ENCODE results near the gene LAMA3.

LAMA3 gene

DNA sequence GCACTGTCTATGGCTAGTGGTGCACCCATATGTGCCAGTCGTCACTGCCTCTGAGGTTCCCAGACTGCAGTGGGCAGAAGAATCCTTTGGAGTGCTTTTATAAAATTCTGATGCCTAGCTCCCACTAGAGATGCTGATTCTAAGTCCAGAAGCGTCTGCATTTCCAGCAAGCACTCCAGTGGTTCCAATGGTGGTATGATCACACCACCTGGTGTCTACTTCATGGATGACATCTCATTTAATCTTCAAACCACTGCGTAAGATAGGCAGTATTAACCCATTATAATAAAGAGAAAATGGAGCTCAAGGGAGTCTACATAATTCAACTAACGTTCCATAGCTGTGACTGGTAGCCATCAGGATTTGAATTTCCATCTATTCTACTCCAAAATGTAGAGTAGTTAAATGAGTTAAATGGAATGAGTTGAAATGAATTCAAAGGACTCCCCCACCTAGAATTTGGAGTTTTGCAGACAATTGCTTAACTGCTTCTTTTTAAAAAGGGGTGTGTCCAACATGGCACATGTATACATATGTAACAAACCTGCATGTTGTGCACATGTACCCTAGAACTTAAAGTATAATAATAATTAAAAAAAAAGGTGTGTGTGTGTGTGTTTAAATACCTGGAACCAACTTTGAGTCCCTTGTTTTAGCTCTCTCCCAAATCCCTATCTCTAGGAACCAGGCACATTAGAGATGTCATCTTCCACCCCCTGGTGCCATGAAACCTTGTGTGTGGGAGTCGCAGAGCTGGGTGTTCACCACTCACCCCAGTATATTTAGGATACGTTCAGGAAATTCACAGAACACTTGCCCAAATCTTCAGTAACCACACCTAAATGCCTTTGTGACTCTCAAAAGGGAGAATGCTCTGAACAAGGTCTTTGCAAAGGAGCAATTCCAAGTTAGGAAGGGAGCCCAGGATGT, 14.1 kb downstream of the LAMA3 start:
- TF ChIP-seq, protein P1, sequence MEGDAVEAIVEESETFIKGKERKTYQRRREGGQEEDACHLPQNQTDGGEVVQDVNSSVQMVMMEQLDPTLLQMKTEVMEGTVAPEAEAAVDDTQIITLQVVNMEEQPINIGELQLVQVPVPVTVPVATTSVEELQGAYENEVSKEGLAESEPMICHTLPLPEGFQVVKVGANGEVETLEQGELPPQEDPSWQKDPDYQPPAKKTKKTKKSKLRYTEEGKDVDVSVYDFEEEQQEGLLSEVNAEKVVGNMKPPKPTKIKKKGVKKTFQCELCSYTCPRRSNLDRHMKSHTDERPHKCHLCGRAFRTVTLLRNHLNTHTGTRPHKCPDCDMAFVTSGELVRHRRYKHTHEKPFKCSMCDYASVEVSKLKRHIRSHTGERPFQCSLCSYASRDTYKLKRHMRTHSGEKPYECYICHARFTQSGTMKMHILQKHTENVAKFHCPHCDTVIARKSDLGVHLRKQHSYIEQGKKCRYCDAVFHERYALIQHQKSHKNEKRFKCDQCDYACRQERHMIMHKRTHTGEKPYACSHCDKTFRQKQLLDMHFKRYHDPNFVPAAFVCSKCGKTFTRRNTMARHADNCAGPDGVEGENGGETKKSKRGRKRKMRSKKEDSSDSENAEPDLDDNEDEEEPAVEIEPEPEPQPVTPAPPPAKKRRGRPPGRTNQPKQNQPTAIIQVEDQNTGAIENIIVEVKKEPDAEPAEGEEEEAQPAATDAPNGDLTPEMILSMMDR (IDR thresholded peaks at IDR 0.05; ENCODE audit: borderline replicate concordance, insufficient read depth, low read depth, low read length): peak; percentile 46; the same call in 1 of the 2 replicates
- H3K4me3 ChIP-seq (ENCODE audit: low read depth, low read length): no peak overlapping the region

DNA sequence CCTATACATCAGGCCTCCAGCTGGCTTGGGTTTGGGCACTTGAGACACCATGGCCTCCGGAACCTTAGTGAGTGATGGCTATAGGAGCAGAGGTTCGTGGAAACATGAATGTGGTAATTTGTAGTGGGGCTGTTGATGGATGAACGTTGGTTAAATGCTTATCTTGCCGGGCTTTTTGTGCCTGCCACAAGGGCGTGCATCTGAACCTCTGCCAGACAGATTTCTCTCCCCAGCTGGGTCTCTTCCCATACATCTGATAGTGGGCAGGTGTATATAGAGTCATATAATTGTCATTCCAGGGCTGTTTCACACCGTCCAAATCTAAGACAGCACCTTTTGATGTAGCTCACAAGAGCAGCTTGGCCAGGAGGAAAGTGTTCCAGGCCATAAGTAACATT, 14.7 kb downstream of the LAMA3 start:
- TF ChIP-seq, protein P1 (IDR thresholded peaks at IDR 0.05; ENCODE audit: borderline replicate concordance, insufficient read depth, low read depth, low read length): no peak
- H3K4me3 ChIP-seq (ENCODE audit: low read depth, low read length): no peak overlapping the region

DNA sequence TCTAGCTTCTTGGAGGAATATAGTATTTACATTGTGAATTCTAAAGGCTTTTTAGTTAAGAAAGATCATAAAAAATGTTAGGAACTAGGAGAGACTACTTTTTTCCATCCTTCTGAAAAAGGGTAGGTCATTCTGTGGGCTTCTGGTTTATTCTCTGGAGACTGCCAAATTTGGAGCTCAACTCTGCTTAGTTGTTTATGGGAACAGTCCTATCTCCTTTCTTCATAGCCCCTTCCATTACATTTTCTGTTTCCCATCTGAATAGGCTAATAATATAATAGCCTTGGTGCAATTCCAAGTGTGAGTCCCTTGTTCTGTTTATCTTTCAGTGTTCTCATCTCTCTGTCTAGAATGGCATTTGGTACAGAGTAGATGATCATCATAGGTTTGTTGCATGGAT, 15.6 kb downstream of the LAMA3 start:
- no peak overlapping the region for H3K4me3 ChIP-seq (ENCODE audit: low read depth, low read length)
- TF ChIP-seq, protein P1 (IDR thresholded peaks at IDR 0.05; ENCODE audit: borderline replicate concordance, insufficient read depth, low read depth, low read length): no peak

DNA sequence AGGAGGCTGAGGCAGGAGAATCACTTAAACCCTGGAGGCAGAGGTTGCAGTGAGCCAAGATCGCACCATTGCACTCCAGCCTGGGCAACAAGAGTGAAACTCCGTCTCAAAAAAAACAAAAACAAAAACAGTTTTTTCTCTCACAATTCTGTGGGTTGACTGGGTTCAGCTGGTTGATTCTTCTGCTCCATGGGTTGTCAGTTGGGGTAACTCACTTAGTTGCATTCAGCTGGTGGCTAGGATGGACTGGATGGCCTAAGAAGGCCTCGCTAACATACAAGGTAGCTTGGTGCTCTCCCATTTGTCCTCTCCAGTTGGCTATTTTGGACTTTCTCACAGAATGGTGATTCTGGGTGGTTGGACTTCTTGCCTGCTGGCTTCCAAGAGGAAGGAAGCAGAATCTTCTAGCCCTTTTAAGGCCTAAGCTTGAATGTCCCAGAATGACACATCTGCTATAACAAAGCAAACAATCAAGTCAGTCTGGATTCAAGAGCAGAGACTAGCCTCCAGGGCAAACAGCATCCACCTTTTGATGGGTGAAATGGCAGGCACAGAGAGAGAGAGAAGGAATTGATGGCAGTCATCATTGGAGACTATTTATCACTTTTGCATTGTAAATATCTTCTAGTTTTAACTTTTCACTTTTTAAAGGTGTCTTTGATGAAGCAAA, 17.9 kb downstream of the LAMA3 start:
- no peak overlapping the region for H3K4me3 ChIP-seq (ENCODE audit: low read depth, low read length)
- TF ChIP-seq, protein P1 (IDR thresholded peaks at IDR 0.05; ENCODE audit: borderline replicate concordance, insufficient read depth, low read depth, low read length): no peak

DNA sequence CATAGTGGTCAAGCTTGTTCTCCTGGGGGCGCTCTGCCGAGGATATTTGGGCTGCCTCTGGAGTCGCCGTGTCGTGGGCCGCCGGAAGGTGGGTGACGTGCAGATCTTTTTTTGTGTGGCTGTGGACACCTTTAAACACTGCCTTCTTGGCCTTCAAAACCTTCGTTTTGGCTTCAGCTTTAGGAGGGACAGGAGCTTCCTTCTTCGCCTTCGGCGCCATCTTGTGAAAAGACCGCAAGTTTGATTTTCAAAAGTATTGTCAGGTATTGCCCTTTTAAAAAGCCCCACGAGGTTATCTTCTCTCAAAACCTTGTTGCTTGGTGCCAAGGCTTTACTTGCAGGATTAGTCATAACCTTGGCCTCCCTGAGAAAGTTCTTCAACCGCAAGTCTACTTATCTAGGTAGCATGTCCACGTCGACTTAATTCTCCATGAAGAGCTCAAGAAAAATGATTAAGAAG, 20.8 kb downstream of the LAMA3 start:
- TF ChIP-seq, protein P1 (IDR thresholded peaks at IDR 0.05; ENCODE audit: borderline replicate concordance, insufficient read depth, low read depth, low read length): no peak
- H3K4me3 ChIP-seq (ENCODE audit: low read depth, low read length): no peak overlapping the region

DNA sequence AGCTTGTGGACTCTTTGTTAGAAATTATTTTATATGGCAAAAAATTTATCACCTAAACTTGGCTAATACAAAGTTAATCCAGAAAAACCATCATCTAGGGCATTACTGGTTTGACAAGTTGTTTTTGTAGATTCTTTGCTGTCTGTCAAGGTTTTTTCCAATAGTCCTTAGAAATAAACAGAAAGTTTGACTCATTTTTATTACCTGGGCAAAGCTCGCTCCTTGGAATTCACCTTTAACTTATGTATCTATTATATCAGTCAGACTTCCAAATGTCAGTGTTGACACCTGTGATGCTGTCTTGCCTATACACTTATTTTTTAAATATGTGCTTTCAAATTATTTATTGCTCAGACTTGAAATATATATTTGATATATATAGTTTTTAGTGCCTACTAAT, 21.7 kb downstream of the LAMA3 start:
- TF ChIP-seq, protein P1 (IDR thresholded peaks at IDR 0.05; ENCODE audit: borderline replicate concordance, insufficient read depth, low read depth, low read length): no peak
- no peak overlapping the region for H3K4me3 ChIP-seq (ENCODE audit: low read depth, low read length)
